HCT116 (cell line): ENCODE measurements around the gene BEND5.

Source experiments
- JUND ChIP-seq: IDR thresholded peaks from 2 replicates; pipeline ENCODE4 v1.6.1; 2012
- POLR2A ChIP-seq: IDR thresholded peaks from 2 replicates; pipeline ENCODE4 v1.7.0; 2011; ENCODE audit warnings: borderline replicate concordance; ENCODE audit not compliant: insufficient read depth, insufficient read length; ENCODE audit errors: extremely low read depth
- POLR2AphosphoS5 ChIP-seq: IDR thresholded peaks from 2 replicates; pipeline ENCODE4 v1.6.1; 2011; ENCODE audit warnings: mild to moderate bottlenecking, low read depth, low read length, moderate library complexity
- RAD21 ChIP-seq: IDR thresholded peaks from 2 replicates; pipeline ENCODE4 v1.6.1; 2012; ENCODE audit warnings: low read depth, mild to moderate bottlenecking
- ZBTB33 ChIP-seq: IDR thresholded peaks from 2 replicates; pipeline ENCODE4 v1.6.1; 2011; ENCODE audit warnings: mild to moderate bottlenecking, low read length, moderate library complexity; ENCODE audit not compliant: insufficient replicate concordance; ENCODE audit errors: extremely low read depth
- ZNF274 ChIP-seq: fragments of 200-500 bp; sonication (Bioruptor generic); IDR thresholded peaks from 2 replicates; pipeline ENCODE4 v1.6.1; 2014; ENCODE audit warnings: mild to moderate bottlenecking, low read depth, low read length, inconsistent platforms
- TF ChIP-seq, protein P1 (sequence below), 3 experiments: fragments of 200-600 bp in 1 of 3; sonication (generic) in 1 of 3; IDR thresholded peaks in 2 of 3; conservative IDR thresholded peaks in 1 of 3; 2 replicates each; pipeline ENCODE4 v1.5.1; 2012 to 2017; ENCODE audit warnings: low read depth in 2 of 3, low read length in 2 of 3, antibody characterized with exemption in 1 of 3, borderline replicate concordance in 1 of 3, control low read depth in 1 of 3, mild to moderate bottlenecking in 1 of 3, mixed read lengths in 1 of 3, mixed run types in 1 of 3, moderate library complexity in 1 of 3; ENCODE audit not compliant: insufficient read depth in 1 of 3

- TF ChIP-seq, protein P1, sequence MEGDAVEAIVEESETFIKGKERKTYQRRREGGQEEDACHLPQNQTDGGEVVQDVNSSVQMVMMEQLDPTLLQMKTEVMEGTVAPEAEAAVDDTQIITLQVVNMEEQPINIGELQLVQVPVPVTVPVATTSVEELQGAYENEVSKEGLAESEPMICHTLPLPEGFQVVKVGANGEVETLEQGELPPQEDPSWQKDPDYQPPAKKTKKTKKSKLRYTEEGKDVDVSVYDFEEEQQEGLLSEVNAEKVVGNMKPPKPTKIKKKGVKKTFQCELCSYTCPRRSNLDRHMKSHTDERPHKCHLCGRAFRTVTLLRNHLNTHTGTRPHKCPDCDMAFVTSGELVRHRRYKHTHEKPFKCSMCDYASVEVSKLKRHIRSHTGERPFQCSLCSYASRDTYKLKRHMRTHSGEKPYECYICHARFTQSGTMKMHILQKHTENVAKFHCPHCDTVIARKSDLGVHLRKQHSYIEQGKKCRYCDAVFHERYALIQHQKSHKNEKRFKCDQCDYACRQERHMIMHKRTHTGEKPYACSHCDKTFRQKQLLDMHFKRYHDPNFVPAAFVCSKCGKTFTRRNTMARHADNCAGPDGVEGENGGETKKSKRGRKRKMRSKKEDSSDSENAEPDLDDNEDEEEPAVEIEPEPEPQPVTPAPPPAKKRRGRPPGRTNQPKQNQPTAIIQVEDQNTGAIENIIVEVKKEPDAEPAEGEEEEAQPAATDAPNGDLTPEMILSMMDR (IDR thresholded peaks at IDR 0.05 in 2 of 3, conservative IDR thresholded peaks at IDR 0.05 in 1 of 3; ENCODE audit: borderline replicate concordance in 1 of 3, insufficient read depth in 1 of 3, low read depth in 2 of 3, low read length in 2 of 3) = no peak
- TF ChIP-seq POLR2A = no peak
- no peak for TF ChIP-seq RAD21
- no peak for TF ChIP-seq POLR2AphosphoS5
- TF ChIP-seq JUND = no peak
- TF ChIP-seq ZNF274 = no peak
- no peak for TF ChIP-seq ZBTB33
These were observed 32.7 kb downstream of the BEND5 start for GRCh38 chr1:48744032-48744431.
